K562 (cell line): Measurements from ENCODE around the gene PTPRG. TPM values are rescaled to one million over a fixed set of nuclear protein-coding genes. Genes with fewer than 3 reads are reported as not detected.

Experiments used
- ATAC-seq: fragments of 200-7000 bp; cut with Tn5 transposase; 3 replicates; pipeline ENCODE4 v1.9.1; 2020; ENCODE audit warnings: moderate library complexity
- BruUV-seq: library from RNA; stranded (reverse); fragments of 400-500 nt; replicated peaks from 2 replicates; lab custom pipeline; 2021; lab: Mats Ljungman, UMichigan
- CTCF ChIA-PET: fragments of 300-600 bp; formaldehyde crosslinking; extraction: SDS; loops from one replicate; lab custom pipeline; 2021; ENCODE audit warnings: low intra/inter-chr PET ratio; lab: Yijun Ruan, JAX
- POLR2A ChIA-PET: fragments of 300-600, 350-650 bp; sonication (Branson Sonifier 250); formaldehyde crosslinking; extraction: SDS; loops from one replicate; lab custom pipeline; 2021; ENCODE audit warnings: antibody characterized with exemption, inconsistent platforms; lab: Yijun Ruan, JAX
- DNase-seq, 4 experiments: peaks; one replicate each; pipeline versions ENCODE4 v3.0.0 to v3.0.0-alpha.2; 2011 to 2018; ENCODE audit warnings: low spot score in 3 of 4, mixed read lengths in 3 of 4; ENCODE audit errors: extremely low read depth in 1 of 4
- FAIRE-seq: peaks from 2 replicates; lab custom pipeline; 2011; peaks lifted over from hg19 to GRCh38; lab: Jason Lieb, UNC
- H2AFZ ChIP-seq: 2 replicates; pipeline ENCODE4 v1.6.0; 2011; ENCODE audit warnings: low read depth, low read length, control low read depth, inconsistent platforms
- H3K27ac ChIP-seq: fragments of 200-600 bp; 3 replicates; pipeline ENCODE4 v1.8.0; 2011; ENCODE audit warnings: low read depth, mild to moderate bottlenecking, control low read depth, inconsistent platforms, low read length, moderate library complexity, mixed read lengths; ENCODE audit errors: extremely low read depth
- H3K27me3 ChIP-seq, 2 experiments: fragments of 300-600 bp in 1 of 2; 2 replicates in 1 of 2; 3 replicates in 1 of 2; pipeline versions ENCODE4 v1.6.0 to v1.8.0; 2011; ENCODE audit warnings: inconsistent platforms in 2 of 2, low read length in 2 of 2, mild to moderate bottlenecking in 1 of 2, mixed read lengths in 1 of 2, moderate library complexity in 1 of 2; ENCODE audit not compliant: control insufficient read depth in 2 of 2, insufficient read depth in 2 of 2
- H3K36me3 ChIP-seq: fragments of 300-600 bp; 3 replicates; pipeline ENCODE4 v1.8.0; 2011; ENCODE audit warnings: mild to moderate bottlenecking, low read length, inconsistent platforms; ENCODE audit not compliant: control insufficient read depth, insufficient read depth
- H3K4me1 ChIP-seq, 2 experiments: fragments of 200-600 bp in 1 of 2; replicated peaks in 1 of 2; 2 replicates in 1 of 2; 3 replicates in 1 of 2; pipeline versions ENCODE4 v1.5.1 to v1.8.0; 2011; ENCODE audit warnings: inconsistent platforms in 2 of 2, low read length in 2 of 2, mild to moderate bottlenecking in 1 of 2, mixed read lengths in 1 of 2, moderate library complexity in 1 of 2; ENCODE audit not compliant: control insufficient read depth in 2 of 2, insufficient read depth in 2 of 2
- H3K4me2 ChIP-seq: 2 replicates; pipeline ENCODE4 v1.6.1; 2011; ENCODE audit warnings: low read length, control low read depth, inconsistent platforms, mixed read lengths; ENCODE audit not compliant: insufficient read depth
- H3K4me3 ChIP-seq: fragments of 200-600 bp; sonication (generic), shearing (Covaris generic); 2 replicates; pipeline ENCODE4 v1.5.1; 2016; ENCODE audit warnings: control low read depth, inconsistent platforms
- H3K79me2 ChIP-seq: fragments of 200-600 bp; 3 replicates; pipeline ENCODE4 v1.8.0; 2011; ENCODE audit warnings: low read length, inconsistent platforms; ENCODE audit not compliant: control insufficient read depth, insufficient read depth
- H3K9ac ChIP-seq, 2 experiments: 2 replicates each; pipeline versions ENCODE4 v1.6.0 to v1.6.1; 2011; ENCODE audit warnings: low read depth in 2 of 2, low read length in 2 of 2, control low read depth in 1 of 2, inconsistent platforms in 1 of 2, mild to moderate bottlenecking in 1 of 2, mixed read lengths in 1 of 2; ENCODE audit not compliant: insufficient read depth in 1 of 2
- H3K9me1 ChIP-seq: one replicate; pipeline ENCODE4 v1.6.0; 2011; ENCODE audit warnings: inconsistent platforms, mild to moderate bottlenecking, low read length, moderate library complexity; ENCODE audit not compliant: control insufficient read depth, insufficient read depth
- H3K9me3 ChIP-seq: replicated peaks from 2 replicates; pipeline ENCODE4 v1.5.1; 2011; ENCODE audit warnings: low read depth, low read length, inconsistent platforms; ENCODE audit not compliant: control insufficient read depth, insufficient read depth
- H4K20me1 ChIP-seq: replicated peaks from 2 replicates; pipeline ENCODE4 v1.6.1; 2011; ENCODE audit warnings: low read length, inconsistent platforms, mixed read lengths; ENCODE audit not compliant: control insufficient read depth, insufficient read depth
- FOXA1 ChIP-seq: fragments of 450-650 bp; IDR thresholded peaks from 2 replicates; pipeline ENCODE4 v1.6.1; 2016; ENCODE audit warnings: mild to moderate bottlenecking, borderline replicate concordance
- HEY1 ChIP-seq: fragments of 250-450 bp; sonication (Bioruptor Pico); IDR thresholded peaks from 2 replicates; pipeline ENCODE4 v1.5.0; 2020; ENCODE audit warnings: mild to moderate bottlenecking, moderate library complexity, borderline replicate concordance
- RFX7 ChIP-seq: fragments of 250-450 bp; sonication (Bioruptor Pico); IDR thresholded peaks from 2 replicates; pipeline ENCODE4 v1.5.1; 2021; ENCODE audit warnings: mild to moderate bottlenecking
- TARDBP ChIP-seq: fragments of 450-650 bp; IDR thresholded peaks from 2 replicates; pipeline ENCODE4 v1.6.1; 2016
- THAP7 ChIP-seq: fragments of 250-450 bp; sonication (Bioruptor Pico); IDR thresholded peaks from 2 replicates; pipeline ENCODE4 v1.5.0; 2021
- ZNF239 ChIP-seq: fragments of 250-450 bp; sonication (Bioruptor Pico); IDR thresholded peaks from 2 replicates; pipeline ENCODE4 v1.4.0; 2020; ENCODE audit warnings: mild to moderate bottlenecking
- ZNF449 ChIP-seq: fragments of 250-450 bp; sonication (Bioruptor Pico); IDR thresholded peaks from 2 replicates; pipeline ENCODE4 v1.8.0; 2022; ENCODE audit warnings: moderate library complexity, mild to moderate bottlenecking, inconsistent platforms
- WGBS: fragments of 100-300 bp; shearing (Covaris generic); methylation state at CpG from one replicate; pipeline ENCODE4 v1.1.6; 2016; ENCODE audit warnings: low coverage, mixed read lengths; ENCODE audit not compliant: insufficient coverage; ENCODE audit errors: missing lambda C conversion rate; 5-methylcytosine and 5-hydroxymethylcytosine counted together
- in situ Hi-C: fragments of 300-500 bp; cut with MboI; formaldehyde crosslinking; loops from 4 replicates; pipeline ENCODE4 v1.15.0; 2018; ENCODE audit warnings: inconsistent platforms, mixed read lengths
- intact Hi-C: fragments of 100-400 bp; cut with micrococcal nuclease; formaldehyde crosslinking; loops from 2 replicates; pipeline ENCODE4 v1.14.2; 2022
- polyA plus RNA-seq, 8 experiments: library from polyadenylated mRNA; depleted of rRNA in 4 of 8; stranded (reverse) in 5 of 8; unstranded in 3 of 8; fragments of >200 nt; fragmentation: Nextera tagmentation in 2 of 8; fragmentation: Illumina TruSeq in 1 of 8; extraction: Ambion mirVana in 2 of 8; extraction: Trizol in 1 of 8; gene quantifications; 2 replicates each; pipeline versions ENCODE4 v1.2.1 to v1.2.3, GENCODE V29; 2011 to 2014; ENCODE audit warnings: inconsistent platforms in 1 of 8, missing spikeins in 1 of 8
- total RNA-seq, 7 experiments: library from RNA; depleted of rRNA in 6 of 7; stranded (reverse); fragments of >200 nt in 6 of 7; fragmentation: Illumina TruSeq in 2 of 7; extraction: Trizol in 2 of 7; gene quantifications; 2 replicates each; pipeline versions ENCODE4 v1.2.1 to v1.2.3, GENCODE V29; 2011 to 2021; ENCODE audit warnings: low replicate concordance in 1 of 7

Gene PTPRG
- total and polyA plus RNA-seq, 9 of the 15 experiments (the other 6 are each of a cell fraction or from before 2014, with no cell fraction given), result 0.16 TPM; not detected in 8

- DNase-seq, result no peak
- Histone ChIP-seq H3K36me3 (no peaks in the 10 kb centered on the region), H3K9me3 (no peaks in the 10 kb centered on the region), H3K27me3 (0 out of 5 replicates have a peak, but pooled peaks cover 0 to 12% of the 10 kb centered on the region in 2 experiments), H3K79me2 (no peaks in the 10 kb centered on the region), H3K9ac (no peak overlapping the region), H3K4me1 (no peaks in the 10 kb centered on the region), H3K27ac (no peak overlapping the region), H4K20me1 (no peaks in the 10 kb centered on the region), H3K4me3 (no peak overlapping the region), H3K9me1 (no peaks in the 10 kb centered on the region), H2AFZ (no peak overlapping the region), H3K4me2 (no peak overlapping the region)
- BruUV-seq, result no TSS peak
- intact Hi-C loops, result no loop called here
- TF ChIP-seq THAP7 (CRISPR knock-in tag) (no peak), FOXA1 (no peak), ZNF449 (CRISPR knock-in tag) (no peak), RFX7 (CRISPR knock-in tag) (no peak), TARDBP (no peak), HEY1 (CRISPR knock-in tag) (no peak), ZNF239 (no peak)
- in situ Hi-C loops, result no loop called here
- 2% methylated on average over 10 of the region's 10 CpGs for WGBS
- FAIRE-seq, result no peak
- no peak for ATAC-seq
- ChIA-PET POLR2A (interaction anchor here (0.8 kb wide), 1 partner anchor 34 kb away, joined by 3 read pairs; no protein-coding TSS in a partner anchor), CTCF (no interaction called here)
Observed at GRCh38 chr3:61682671-61683548, 121.5 kb downstream of the PTPRG start.
